Mucosa of descending colon (tissue), 3 donors: Measurements from ENCODE around the gene COL21A1. TPM values are rescaled to one million over a fixed set of nuclear protein-coding genes. Genes with fewer than 3 reads are reported as not detected.

Experiments
- ATAC-seq: fragments of 200-7000 bp; cut with Tn5 transposase; one replicate; pipeline ENCODE4 v1.9.1; 2020; ENCODE audit warnings: mild to moderate bottlenecking, moderate library complexity
- DNase-seq, 3 donors: peaks; one replicate each; pipeline ENCODE4 v3.0.0-alpha.2; 2020
- H3K36me3 ChIP-seq: fragments of 200-600 bp; one replicate; pipeline ENCODE4 v1.8.0; 2021; ENCODE audit warnings: low read depth, mild to moderate bottlenecking
- H3K4me1 ChIP-seq: fragments of 200-600 bp; one replicate; pipeline ENCODE4 v1.8.0; 2021; ENCODE audit warnings: low read depth, mild to moderate bottlenecking
- H3K4me3 ChIP-seq: fragments of 200-600 bp; one replicate; pipeline ENCODE4 v1.8.0; 2021; ENCODE audit warnings: mild to moderate bottlenecking
- H3K9me3 ChIP-seq: fragments of 200-600 bp; one replicate; pipeline ENCODE4 v1.8.0; 2021; ENCODE audit warnings: mild to moderate bottlenecking
- intact Hi-C, 2 donors: fragments of 100-400 bp; cut with DNase I in 1 of 2; cut with micrococcal nuclease in 1 of 2; formaldehyde crosslinking; loops; one replicate each; pipeline versions ENCODE4 v1.11.0 to v1.11.1; 2022; cut with DNase I, micrococcal nuclease
- total RNA-seq, 3 donors: library from RNA; stranded (reverse); fragmentation: NEBNext Ultra II Directional in 2 of 3; extraction: Animal tissue kit (Norgen Biotek cat#: 25700) in 2 of 3; gene quantifications; one replicate each; pipeline versions ENCODE4 v1.2.1 to v1.2.4, GENCODE V29; 2021 to 2023
- TF ChIP-seq, protein P1 (sequence below): fragments of 200-600 bp; IDR thresholded peaks from one replicate; pipeline ENCODE4 v1.8.0; 2022; ENCODE audit warnings: antibody characterized with exemption, mild to moderate bottlenecking
- donor health status: DM: no; HTN: no; CAD: no; lungs with moderate emphysema.
- donor health status: DM: no; HTN: no; CAD: no.
- donor health status: DM: no; HTN: yes; CAD: no.

Gene COL21A1
- total RNA-seq, 3 donors from 2014 or later, result 0.35 to 20.5 (median 2.1) TPM

DNA sequence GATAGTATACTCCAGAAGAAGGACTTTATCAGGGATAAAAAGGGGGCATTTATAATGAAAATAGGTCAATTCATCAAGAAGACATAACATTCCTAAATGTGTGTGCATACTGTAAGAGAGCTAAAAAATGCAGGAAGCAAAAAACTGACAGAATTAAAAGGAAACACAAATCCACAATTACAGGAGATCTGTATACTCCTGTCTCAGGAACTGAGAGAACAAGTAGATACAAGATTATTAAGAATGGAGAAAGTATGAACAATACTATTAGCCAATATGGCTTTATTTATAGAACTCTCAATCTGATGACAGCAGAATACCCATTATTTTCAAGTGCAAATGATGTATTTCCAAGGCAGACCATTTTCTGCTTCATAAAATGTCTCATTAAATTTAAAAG lies 204.3 kb downstream of the COL21A1 start:
- no peak for DNase-seq
- intact Hi-C loops, result no loop called here

GRCh38 chr6:56041591-56041990 lies 205.8 kb downstream of the COL21A1 start:
- Histone ChIP-seq H3K36me3 (no peaks in the 10 kb centered on the region), H3K4me3 (no peak overlapping the region), H3K9me3 (no peaks in the 10 kb centered on the region), H3K4me1 (no peaks in the 10 kb centered on the region)
- no peak for DNase-seq
- ATAC-seq, result no peak
- TF ChIP-seq, protein P1, sequence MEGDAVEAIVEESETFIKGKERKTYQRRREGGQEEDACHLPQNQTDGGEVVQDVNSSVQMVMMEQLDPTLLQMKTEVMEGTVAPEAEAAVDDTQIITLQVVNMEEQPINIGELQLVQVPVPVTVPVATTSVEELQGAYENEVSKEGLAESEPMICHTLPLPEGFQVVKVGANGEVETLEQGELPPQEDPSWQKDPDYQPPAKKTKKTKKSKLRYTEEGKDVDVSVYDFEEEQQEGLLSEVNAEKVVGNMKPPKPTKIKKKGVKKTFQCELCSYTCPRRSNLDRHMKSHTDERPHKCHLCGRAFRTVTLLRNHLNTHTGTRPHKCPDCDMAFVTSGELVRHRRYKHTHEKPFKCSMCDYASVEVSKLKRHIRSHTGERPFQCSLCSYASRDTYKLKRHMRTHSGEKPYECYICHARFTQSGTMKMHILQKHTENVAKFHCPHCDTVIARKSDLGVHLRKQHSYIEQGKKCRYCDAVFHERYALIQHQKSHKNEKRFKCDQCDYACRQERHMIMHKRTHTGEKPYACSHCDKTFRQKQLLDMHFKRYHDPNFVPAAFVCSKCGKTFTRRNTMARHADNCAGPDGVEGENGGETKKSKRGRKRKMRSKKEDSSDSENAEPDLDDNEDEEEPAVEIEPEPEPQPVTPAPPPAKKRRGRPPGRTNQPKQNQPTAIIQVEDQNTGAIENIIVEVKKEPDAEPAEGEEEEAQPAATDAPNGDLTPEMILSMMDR, result no peak
- intact Hi-C loops, result no loop called here

More for the DNA sequence above, 204.3 kb downstream of the COL21A1 start:
- no peak for ATAC-seq
- Histone ChIP-seq H3K9me3 (no peaks in the 10 kb centered on the region), H3K36me3 (no peaks in the 10 kb centered on the region), H3K4me1 (no peaks in the 10 kb centered on the region), H3K4me3 (no peak overlapping the region)
- TF ChIP-seq, protein P1, result no peak

- Histone ChIP-seq H3K9me3 (no peaks in the 10 kb centered on the region), H3K36me3 (no peaks in the 10 kb centered on the region), H3K4me3 (no peak overlapping the region), H3K4me1 (no peaks in the 10 kb centered on the region)
- intact Hi-C loops, result no loop called here
- TF ChIP-seq, protein P1, result no peak
- ATAC-seq, result no peak
- DNase-seq, result no peak
These were observed 206.5 kb downstream of the COL21A1 start for GRCh38 chr6:56040889-56041301.

- intact Hi-C loops, result no loop called here
- TF ChIP-seq, protein P1, result no peak
- Histone ChIP-seq H3K9me3 (no peaks in the 10 kb centered on the region), H3K4me1 (no peaks in the 10 kb centered on the region), H3K4me3 (no peak overlapping the region), H3K36me3 (no peaks in the 10 kb centered on the region)
- ATAC-seq, result no peak
- DNase-seq, result no peak
These were observed 207.2 kb downstream of the COL21A1 start for GRCh38 chr6:56040223-56040622.

GRCh38 chr6:56038764-56039163 lies 208.6 kb downstream of the COL21A1 start:
- Histone ChIP-seq H3K4me3 (no peak overlapping the region), H3K36me3 (no peaks in the 10 kb centered on the region), H3K9me3 (no peaks in the 10 kb centered on the region), H3K4me1 (no peaks in the 10 kb centered on the region)
- TF ChIP-seq, protein P1, result no peak
- ATAC-seq (no peak), DNase-seq (no peak)
- intact Hi-C loops, result no loop called here

- ATAC-seq (no peak), DNase-seq (no peak)
- intact Hi-C loops, result no loop called here
- no peak overlapping the region for H3K4me3 ChIP-seq
- no peaks in the 10 kb centered on the region for H3K9me3 ChIP-seq
- H3K4me1 ChIP-seq, result no peaks in the 10 kb centered on the region
- TF ChIP-seq, protein P1, result no peak
- H3K36me3 ChIP-seq, result no peaks in the 10 kb centered on the region
These were observed 209.8 kb downstream of the COL21A1 start for GRCh38 chr6:56037601-56038000.
